DMS 273 treated with DMSO at 0.1 percent for 48 hours (cell line): Measurements from ENCODE around the gene PWWP3B.
"Not testable (repeated sequence)": the region's sequence is repeated elsewhere in the genome, so short reads cannot be mapped to it uniquely, and the experiment has no call there.

Experiments
- DNase-seq: peaks from one replicate; lab custom pipeline; 2025; lab: John Stamatoyannopoulos, UW

PWWP3B gene

DNA sequence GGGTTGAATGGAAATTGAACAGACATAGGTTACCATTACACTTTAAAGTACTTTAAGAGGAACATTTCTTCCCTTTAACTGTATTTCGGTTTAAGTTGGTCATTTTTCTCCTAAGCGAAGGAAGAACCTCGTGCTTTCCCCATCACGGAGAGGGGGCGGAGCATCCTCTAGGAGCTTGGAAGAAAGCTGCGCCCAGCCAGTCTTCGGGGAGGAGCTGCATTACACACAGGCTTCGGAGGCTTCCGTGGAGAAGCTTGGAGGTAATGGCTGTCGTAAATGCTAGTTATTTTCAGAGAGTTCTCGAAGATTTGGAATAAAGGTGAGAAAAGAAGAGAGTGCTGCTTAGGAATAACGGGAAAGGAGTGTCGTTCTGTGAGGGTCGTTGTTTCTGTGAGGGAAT, at the start of gene PWWP3B:
Gene PWWP3B (plus strand): TSS at position 199 of the 400 bp plus-strand sequence. CDS start 37,128 bp downstream, outside the sequence.
- DNase-seq, result no peak

DNA sequence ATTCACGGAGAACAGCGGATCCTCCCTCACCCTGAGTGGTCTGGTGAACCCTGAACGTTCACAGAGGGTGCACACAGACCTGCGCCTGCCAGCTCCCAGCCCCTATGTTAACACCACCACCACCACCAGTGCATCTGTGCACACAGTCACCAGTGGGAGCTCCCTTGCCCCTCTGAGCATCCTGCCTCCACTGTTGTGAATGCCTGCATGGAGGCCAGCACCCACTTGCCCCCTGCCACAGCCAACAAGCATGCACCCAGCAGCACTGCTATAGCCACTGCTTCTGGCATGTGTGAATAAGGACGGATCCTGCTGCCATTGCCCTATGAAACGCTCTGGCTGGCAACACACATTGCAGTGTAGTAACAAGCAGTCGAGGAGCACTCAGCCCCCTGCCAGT, 29.1 kb upstream of the PWWP3B start:
- no peak for DNase-seq

DNA sequence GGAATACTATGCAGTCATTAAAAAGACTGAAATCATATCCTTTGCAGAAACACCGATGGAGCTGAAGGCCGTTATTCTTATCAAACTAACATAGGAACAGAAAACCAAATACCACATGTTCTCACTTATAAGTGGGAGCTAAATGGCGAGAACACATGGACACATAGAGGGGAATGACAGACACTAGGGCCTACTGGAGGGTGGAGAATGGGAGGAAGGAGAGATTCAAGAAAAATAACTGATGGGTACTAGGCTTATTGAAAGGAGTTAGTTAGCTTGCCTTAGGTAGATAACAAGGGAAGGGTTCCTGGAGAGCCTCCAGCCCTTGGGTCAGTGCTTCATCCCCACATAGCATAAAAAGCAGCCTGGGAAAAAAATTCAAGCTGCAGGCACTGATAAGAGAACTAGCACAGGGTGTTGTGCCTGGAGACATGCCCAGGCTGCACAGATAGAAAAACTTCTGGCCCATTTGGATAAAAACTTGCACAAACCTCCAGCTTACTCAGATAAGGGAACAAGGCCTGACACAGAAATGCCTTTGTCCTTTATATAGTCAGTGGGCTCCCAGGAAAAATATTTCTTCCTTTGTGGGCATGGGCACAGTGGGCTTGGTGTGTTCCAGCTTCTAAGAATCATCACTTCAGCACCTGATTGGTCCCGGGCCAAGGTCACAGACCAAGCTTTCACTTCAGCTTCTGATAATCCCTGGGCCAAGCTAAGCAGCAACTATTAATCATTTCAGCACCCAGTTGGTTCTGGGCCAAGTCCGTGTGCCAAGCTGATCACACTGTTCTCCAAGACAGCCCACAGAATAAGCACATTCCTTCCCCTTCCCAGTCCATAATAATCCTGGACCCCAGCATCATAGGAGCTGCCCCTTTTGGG, 23.1 kb upstream of the PWWP3B start:
- no peak for DNase-seq

DNA sequence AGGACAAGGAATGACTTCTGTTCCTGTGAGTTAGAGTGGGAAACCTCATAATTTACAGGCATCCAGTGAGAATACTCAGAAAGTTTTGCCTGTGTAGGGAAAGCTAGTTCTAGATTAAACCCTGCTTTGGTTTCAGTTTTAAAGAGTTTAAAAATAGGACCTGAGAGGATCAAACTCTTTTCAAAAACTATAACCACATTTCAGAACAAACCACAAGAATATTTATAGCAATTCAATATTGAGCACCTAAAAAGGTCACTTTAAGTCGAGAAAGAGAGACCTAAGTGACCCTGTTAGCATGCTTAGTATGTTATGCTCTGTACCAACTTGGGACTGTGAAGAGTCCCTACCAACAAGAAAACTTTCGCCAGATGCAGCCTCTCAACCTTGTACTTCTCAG, 17.4 kb upstream of the PWWP3B start:
- DNase-seq, result no peak

DNA sequence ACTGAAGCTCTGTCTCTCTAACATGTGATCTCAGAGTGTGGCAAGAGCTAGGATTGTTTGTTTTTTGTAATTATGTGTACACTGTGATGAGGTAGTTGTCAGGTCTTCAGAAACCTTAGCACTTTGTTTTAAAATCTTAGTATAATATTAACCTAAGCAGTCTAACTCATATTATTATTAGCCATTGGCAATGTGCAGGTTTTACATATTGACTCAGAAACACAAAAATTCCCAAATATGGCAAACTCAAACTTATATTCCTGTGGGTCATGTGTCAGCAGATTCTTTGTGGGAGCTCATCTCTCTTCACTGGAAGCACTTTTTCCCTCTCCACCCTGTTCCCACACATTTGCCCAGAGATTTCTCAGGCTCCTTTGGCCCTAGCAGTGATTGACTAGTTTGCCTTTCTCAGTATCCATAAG, 8.2 kb upstream of the PWWP3B start:
- DNase-seq, result no peak

DNA sequence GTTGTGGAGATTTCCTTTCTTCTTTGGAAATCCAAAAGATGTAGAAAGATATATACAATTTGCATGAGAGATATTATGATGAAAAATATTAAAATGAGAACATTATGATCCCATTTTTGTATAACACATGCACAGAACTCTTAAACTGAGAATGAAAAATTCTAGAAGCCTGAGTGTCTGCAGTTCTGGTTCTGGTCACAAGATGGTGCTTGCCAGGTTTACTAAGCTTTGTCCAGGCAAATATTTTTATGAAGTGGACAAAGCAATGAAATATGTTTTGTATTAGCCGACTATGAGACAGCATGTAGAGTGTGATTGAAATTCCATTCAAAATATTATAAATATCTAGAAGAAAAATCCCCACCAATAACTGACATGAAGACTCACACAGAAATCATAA, 2.2 kb downstream of the PWWP3B start:
- DNase-seq, result no peak

DNA sequence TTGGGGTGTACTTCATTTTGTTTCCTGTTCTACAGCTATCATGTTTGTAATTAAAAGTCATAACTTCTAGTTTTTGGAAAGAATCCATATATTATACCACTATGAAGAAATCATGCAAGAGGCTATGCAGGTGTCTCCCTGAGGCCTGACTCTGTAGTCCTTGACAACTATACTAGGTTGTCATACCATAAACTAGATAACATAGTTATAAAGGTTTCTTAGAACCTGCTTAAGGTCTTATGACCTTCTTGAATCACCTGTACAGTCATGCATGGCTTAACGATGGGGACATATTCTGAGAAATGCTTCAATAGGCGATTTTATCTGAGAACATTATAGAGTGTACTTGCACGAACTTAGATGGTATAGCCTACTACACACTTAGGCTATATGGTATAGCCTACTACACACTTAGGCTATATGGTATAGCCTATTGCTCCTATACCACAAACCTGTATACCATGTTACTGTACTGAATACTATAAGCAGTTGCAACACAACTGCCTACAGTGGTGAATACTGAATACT, 3.3 kb downstream of the PWWP3B start:
- no peak for DNase-seq

DNA sequence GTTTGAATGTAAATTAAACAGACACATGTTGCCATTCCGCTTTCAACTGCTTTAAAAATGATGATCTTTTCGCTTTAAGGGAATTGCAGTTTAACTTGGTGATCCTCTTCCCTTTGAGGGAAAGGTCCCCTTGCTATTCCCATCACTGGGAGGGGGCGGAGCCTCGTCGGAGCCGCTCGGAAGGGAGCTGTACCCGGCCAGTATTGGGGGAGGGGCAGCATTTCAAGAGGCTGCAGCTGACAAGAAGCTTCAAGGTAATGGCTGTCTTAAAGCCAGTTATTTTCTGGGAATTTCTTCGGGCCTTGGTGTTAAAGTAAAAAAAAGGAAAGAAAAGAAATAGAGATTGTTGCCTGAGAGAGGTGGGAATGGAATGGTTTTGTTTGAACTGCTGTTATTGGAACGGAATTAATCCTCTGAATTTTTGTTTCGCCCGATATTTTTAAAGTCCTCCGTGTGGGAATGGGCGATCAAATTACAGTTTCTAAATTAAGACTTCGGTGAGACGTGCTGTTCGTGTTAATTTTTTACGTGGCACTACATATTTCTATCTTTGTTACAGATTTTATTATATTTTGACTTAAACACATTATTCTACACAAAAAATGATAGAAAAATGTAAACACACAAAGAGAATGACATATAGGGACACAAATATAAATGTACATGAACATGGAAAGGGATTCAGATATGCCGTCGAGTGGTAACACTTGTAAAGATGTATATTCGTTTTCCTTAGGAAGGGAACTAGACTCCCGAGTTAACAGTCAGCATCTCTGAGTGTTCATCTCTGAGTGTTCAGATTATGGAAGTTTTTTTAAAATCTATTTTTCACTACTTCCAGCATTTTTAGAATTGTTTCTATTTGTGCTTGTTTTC, 9.2 kb downstream of the PWWP3B start:
- no peak for DNase-seq

DNA sequence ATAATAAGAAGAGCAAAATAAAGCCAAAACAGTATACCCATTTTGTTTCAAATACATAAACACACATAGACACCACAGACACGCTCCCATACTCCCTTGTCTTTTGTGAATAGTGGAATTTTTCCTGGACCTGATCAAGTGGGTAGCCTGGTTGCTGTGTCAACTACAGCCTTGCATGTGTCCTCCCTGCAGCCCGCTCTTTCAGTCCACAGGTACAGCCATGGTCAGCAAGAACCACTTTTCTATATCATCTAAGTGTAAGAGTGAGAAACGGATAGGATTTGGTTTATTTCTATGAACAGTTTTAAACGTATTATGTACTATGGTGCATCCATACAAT, 9.8 kb downstream of the PWWP3B start:
- DNase-seq, result no peak

DNA sequence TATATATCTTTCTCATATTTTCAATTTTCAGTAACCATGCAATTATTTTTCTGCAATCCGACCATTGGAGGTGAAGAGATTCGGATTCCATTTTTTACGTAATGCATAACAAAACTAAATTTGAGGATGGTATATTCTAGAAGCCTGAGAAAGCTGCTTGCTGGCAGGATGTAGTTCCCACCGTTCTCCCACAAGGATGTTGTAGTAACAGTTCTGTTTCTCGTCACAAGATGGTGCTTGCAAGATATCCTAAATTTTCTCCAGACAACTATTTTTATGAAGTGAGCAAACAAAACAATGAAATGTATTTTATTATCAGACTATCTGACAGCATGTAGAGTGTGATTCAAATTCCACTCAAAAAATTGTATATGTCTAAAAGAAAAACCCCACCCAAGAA, 10.7 kb downstream of the PWWP3B start:
- DNase-seq, result no peak

DNA sequence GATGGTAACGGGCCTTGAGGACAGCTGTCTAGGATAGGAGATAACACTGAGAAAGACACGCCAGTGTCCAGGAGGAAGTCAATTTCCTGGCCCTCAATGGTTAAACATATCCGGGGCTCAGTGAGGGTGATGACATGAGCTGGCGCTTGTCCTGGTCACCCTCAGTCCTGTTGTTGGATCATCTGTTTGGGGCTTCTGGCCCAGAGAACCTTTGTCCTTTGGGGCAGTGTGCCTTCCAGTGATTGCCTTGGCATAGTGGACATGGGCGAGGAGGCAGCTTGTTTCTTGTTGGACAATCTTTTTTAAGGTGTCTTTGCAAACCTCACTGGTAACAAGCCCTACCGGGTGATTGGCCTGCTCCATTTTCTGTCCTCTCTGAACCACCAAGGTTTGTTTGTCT, 15.6 kb downstream of the PWWP3B start:
- not testable (repeated sequence) for DNase-seq

DNA sequence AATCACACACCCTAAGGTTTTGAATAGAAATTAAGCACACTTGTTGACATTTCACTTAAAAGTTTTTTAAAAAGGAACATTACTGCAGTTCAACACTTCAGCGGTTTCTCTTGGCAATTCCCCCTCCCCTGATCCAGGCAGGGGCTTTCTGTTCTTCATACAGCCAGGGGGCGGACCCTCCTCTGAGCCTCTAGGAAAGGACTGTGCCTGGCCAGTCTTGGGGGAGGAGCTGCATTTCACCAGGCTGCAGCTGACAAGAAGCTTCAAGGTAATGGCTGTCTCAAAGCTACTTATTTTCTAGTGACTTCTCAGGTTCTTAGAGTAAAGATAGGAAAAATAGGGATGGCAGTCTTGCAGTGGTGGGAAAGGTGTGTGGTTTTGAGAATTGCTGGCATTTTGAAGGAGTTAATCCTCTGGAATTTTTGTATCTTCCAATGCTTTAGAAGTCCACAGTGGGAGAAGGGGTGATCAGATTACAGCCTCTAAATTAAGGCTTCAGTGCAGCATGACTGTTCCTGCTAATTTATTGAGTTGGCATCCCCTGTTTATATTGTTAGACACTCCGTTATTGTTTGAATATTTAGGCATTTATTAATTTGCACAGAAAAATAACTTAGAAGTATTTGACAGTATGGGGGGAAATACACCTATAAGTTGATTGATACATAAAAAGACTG, 33.5 kb downstream of the PWWP3B start:
- no peak for DNase-seq

DNA sequence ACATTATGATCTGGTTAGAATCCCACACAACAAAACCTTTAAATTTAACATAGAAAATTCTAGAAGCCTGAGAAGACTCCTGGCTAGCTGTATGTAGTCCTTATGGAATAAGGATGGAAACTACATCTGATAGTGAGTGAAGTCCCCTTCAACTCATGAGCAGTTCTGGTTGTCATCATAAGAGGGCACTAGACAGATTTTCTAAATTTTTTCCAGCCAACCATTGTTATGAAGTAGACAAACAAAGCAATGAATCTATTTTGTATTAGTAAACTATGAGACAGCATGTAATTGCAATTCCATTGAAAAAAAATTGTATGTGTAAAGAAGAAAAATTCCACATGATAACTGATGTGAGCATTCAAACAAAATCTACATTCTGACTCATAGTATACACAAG, 35.2 kb downstream of the PWWP3B start:
- no peak for DNase-seq

DNA sequence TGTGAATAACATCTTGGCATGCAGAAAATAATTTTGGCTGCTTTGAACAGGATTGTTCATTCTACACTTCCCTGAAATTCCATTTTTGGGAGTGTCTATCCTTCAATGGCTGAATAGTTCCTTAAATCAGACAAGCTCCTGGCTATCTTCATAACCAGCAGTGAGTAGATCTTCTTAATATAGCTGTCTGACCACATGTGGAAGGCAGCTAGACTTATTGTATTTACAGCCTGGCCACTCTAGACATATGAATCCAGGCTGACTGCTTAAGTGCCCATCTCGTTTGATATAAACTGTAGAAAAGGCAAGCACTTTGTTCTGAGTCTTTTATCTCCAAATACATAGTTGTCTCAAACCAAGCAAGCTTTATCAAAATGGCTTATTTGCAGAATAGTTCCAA, 40.0 kb downstream of the PWWP3B start:
- no peak for DNase-seq
